PC-9 (cell line): ENCODE measurements around the gene NRSN2. TPM values are rescaled to one million over a fixed set of nuclear protein-coding genes. Genes with fewer than 3 reads are reported as not detected.

ENCODE experiments used
- BruUV-seq: library from RNA; stranded (reverse); fragments of 400-500 nt; replicated peaks from 2 replicates; lab custom pipeline; 2021; lab: Mats Ljungman, UMichigan
- CTCF ChIA-PET: fragments of 300-600 bp; sonication (Branson Sonifier 250); formaldehyde crosslinking; loops from one replicate; lab custom pipeline; 2022; ENCODE audit warnings: antibody characterized with exemption; lab: Charles Lee
- POLR2A ChIA-PET: fragments of 300-600 bp; sonication (Branson Sonifier 250); formaldehyde crosslinking; loops from one replicate; lab custom pipeline; 2022; ENCODE audit warnings: antibody characterized with exemption; ENCODE audit not compliant: unreplicated experiment; lab: Charles Lee
- DNase-seq, 2 experiments: peaks; one replicate each; pipeline versions ENCODE4 v3.0.0 to v3.0.0-alpha.2; 2015 to 2022; ENCODE audit warnings: mixed read lengths in 1 of 2
- H2AFZ ChIP-seq: fragments of 200-600 bp; sonication (generic); 2 replicates; pipeline ENCODE4 v1.8.1; 2017; ENCODE audit warnings: antibody characterized with exemption
- H3F3A ChIP-seq: fragments of 200-600 bp; sonication (generic); 2 replicates; pipeline ENCODE4 v1.8.1; 2017; ENCODE audit warnings: antibody characterized with exemption, mild to moderate bottlenecking, low read depth; ENCODE audit not compliant: insufficient read depth
- H3K27ac ChIP-seq: fragments of 200-600 bp; sonication (generic); 2 replicates; pipeline ENCODE4 v1.6.1; 2016; ENCODE audit warnings: mixed run types
- H3K27me3 ChIP-seq: fragments of 200-600 bp; sonication (generic); 2 replicates; pipeline ENCODE4 v1.6.1; 2016; ENCODE audit warnings: low read depth, mixed run types; ENCODE audit not compliant: insufficient read depth
- H3K36me3 ChIP-seq: fragments of 200-600 bp; sonication (generic); 2 replicates; pipeline ENCODE4 v1.6.1; 2016; ENCODE audit warnings: low read depth, mixed run types
- H3K4me1 ChIP-seq: fragments of 200-600 bp; sonication (generic); replicated peaks from 2 replicates; pipeline ENCODE4 v1.6.1; 2016; ENCODE audit warnings: mixed run types; ENCODE audit not compliant: insufficient read depth
- H3K4me2 ChIP-seq: fragments of 200-600 bp; sonication (generic); 2 replicates; pipeline ENCODE4 v1.6.1; 2017; ENCODE audit warnings: mixed run types
- H3K4me3 ChIP-seq: fragments of 200-600 bp; sonication (generic); 2 replicates; pipeline ENCODE4 v1.6.1; 2016; ENCODE audit warnings: mixed run types
- H3K79me2 ChIP-seq: fragments of 200-600 bp; sonication (generic); 2 replicates; pipeline ENCODE4 v1.6.1; 2017; ENCODE audit warnings: low read depth, mixed run types
- H3K9me2 ChIP-seq: fragments of 200-600 bp; sonication (generic); 2 replicates; pipeline ENCODE4 v1.8.1; 2017; ENCODE audit warnings: mild to moderate bottlenecking; ENCODE audit not compliant: insufficient read depth
- H3K9me3 ChIP-seq: fragments of 200-600 bp; sonication (generic); 2 replicates; pipeline ENCODE4 v1.8.1; 2016; ENCODE audit warnings: low read depth; ENCODE audit not compliant: insufficient read depth
- H4K20me1 ChIP-seq: fragments of 200-600 bp; sonication (generic); 2 replicates; pipeline ENCODE4 v1.8.1; 2017; ENCODE audit not compliant: insufficient read depth
- CTCF ChIP-seq: fragments of 200-600 bp; sonication (generic); conservative IDR thresholded peaks from 2 replicates; pipeline ENCODE4 v1.6.1; 2017; ENCODE audit warnings: mixed run types, antibody characterized with exemption, mild to moderate bottlenecking, moderate library complexity
- EZH2 ChIP-seq: fragments of 200-600 bp; sonication (generic); IDR thresholded peaks from 2 replicates; pipeline ENCODE4 v1.8.0; 2017; ENCODE audit warnings: antibody characterized with exemption, low read depth
- intact Hi-C: fragments of 100-400 bp; cut with micrococcal nuclease; formaldehyde crosslinking; loops from one replicate; pipeline ENCODE4 v1.10.0; 2022; ENCODE audit not compliant: unreplicated experiment
- total RNA-seq: library from RNA; stranded (reverse); gene quantifications from 2 replicates; pipeline ENCODE4 v1.2.3, GENCODE V29; 2021

Gene NRSN2
- total RNA-seq, 1 experiment from 2014 or later, result 15.0 TPM

GRCh38 chr20:370151-370600, 23.3 kb downstream of the NRSN2 start:
- peak overlapping the region; percentile 96 for H3K27ac ChIP-seq
- H3K79me2 ChIP-seq, result peaks cover 11% of the 10 kb centered on the region; the same call in 1 of the 2 replicates
- H3K9me3 ChIP-seq, result no peaks in the 10 kb centered on the region
- POLR2A ChIA-PET, result interaction anchor here (0.7 to 1.1 kb wide), 4 partner anchors 12 to 1021 kb away, joined by 3 to 7 read pairs (median 3); partner anchors contain the start of gene RBCK1
- peak overlapping the region; percentile 75 for H3K4me2 ChIP-seq
- intact Hi-C loops, result no loop called here
- peak overlapping the region; percentile 25; the same call in 1 of the 2 replicates for H3K4me3 ChIP-seq
- peaks cover 97% of the 10 kb centered on the region for H3K4me1 ChIP-seq
- peaks cover 92% of the 10 kb centered on the region for H3F3A ChIP-seq
- H3K27me3 ChIP-seq, result no peaks in the 10 kb centered on the region
- H4K20me1 ChIP-seq, result no peaks in the 10 kb centered on the region
- peak; percentile 63 to 95 for DNase-seq
- no peak for TF ChIP-seq CTCF
- no peak for TF ChIP-seq EZH2
- no peaks in the 10 kb centered on the region for H3K36me3 ChIP-seq
- H3K9me2 ChIP-seq, result no peaks in the 10 kb centered on the region
- no peak overlapping the region for H2AFZ ChIP-seq
- BruUV-seq, result no TSS peak
- CTCF ChIA-PET, result interaction anchor here (1.3 kb wide), 1 partner anchor 10 kb away, joined by 11 read pairs; the partner anchor contains the start of gene TRIB3

- Histone ChIP-seq H3K4me3 (peak overlapping the region; percentile 23; the same call in 1 of the 2 replicates), H4K20me1 (no peaks in the 10 kb centered on the region), H3K4me2 (peak overlapping the region; percentile 75), H3K4me1 (peaks cover 98% of the 10 kb centered on the region), H3K79me2 (peaks cover 11% of the 10 kb centered on the region; the same call in 1 of the 2 replicates), H3K27ac (peak overlapping the region; percentile 96), H3F3A (peaks cover 87% of the 10 kb centered on the region), H2AFZ (no peak overlapping the region), H3K9me3 (no peaks in the 10 kb centered on the region), H3K36me3 (no peaks in the 10 kb centered on the region), H3K27me3 (no peaks in the 10 kb centered on the region), H3K9me2 (no peaks in the 10 kb centered on the region)
- TF ChIP-seq CTCF, result no peak
- no peak for TF ChIP-seq EZH2
- intact Hi-C loops, result no loop called here
- DNase-seq, result no peak
- TSS peak; percentile 88 for BruUV-seq
- POLR2A ChIA-PET, result interaction anchor here (0.7 to 1.1 kb wide), 2 partner anchors 36 to 1020 kb away, joined by 3 to 7 read pairs; partner anchors contain the start of gene RBCK1
- CTCF ChIA-PET, result interaction anchor here (0.8 to 1.3 kb wide), 2 partner anchors 9 kb away, joined by 3 to 11 read pairs; partner anchors contain the start of gene TRIB3
Measured at GRCh38 chr20:370977-371754, 24.3 kb downstream of the NRSN2 start.

GRCh38 chr20:371755-372542, 25.0 kb downstream of the NRSN2 start:
- TSS peak; percentile 68 for BruUV-seq
- intact Hi-C loops, result no loop called here
- POLR2A ChIA-PET, result no interaction called here

More at GRCh38 chr20:371755-372542, 25.0 kb downstream of the NRSN2 start:
- H3K36me3 ChIP-seq, result no peaks in the 10 kb centered on the region
- no peaks in the 10 kb centered on the region for H3K9me2 ChIP-seq
- CTCF ChIA-PET, result interaction anchor here (0.6 kb wide), 3 partner anchors 9 to 113 kb away, joined by 4 to 14 read pairs (median 4); partner anchors contain the start of gene TRIB3
- peak; percentile 88 to 96 for DNase-seq
- no peaks in the 10 kb centered on the region for H3K9me3 ChIP-seq
- H3K79me2 ChIP-seq, result peaks cover 11% of the 10 kb centered on the region; the same call in 1 of the 2 replicates
- peaks cover 98% of the 10 kb centered on the region for H3K4me1 ChIP-seq
- H3K27me3 ChIP-seq, result no peaks in the 10 kb centered on the region
- peak overlapping the region; percentile 96 for H3K27ac ChIP-seq
- no peak overlapping the region for H2AFZ ChIP-seq
- H4K20me1 ChIP-seq, result no peaks in the 10 kb centered on the region
- peak overlapping the region; percentile 75 for H3K4me2 ChIP-seq
- TF ChIP-seq CTCF (no peak), EZH2 (no peak)
- peaks cover 79% of the 10 kb centered on the region for H3F3A ChIP-seq
- H3K4me3 ChIP-seq, result no peak overlapping the region
